ENCODE data around the gene DCTD.

DNA sequence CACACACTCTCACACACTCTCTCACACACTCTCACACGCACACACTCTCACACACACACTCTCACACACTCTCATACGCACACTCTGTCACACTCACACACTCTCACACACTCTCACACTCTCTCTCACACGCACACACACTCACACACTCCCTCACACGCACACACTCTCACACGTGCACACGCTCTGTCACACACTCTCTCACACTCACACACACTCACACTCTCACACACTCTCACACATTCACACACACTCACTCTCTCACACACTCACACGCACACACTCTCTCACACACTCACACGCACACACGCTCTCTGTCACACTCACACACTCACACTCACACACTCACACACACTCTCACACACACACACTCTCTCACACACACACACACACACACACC, 43.0 kb upstream of the DCTD start:
- TF ChIP-seq, protein P1, sequence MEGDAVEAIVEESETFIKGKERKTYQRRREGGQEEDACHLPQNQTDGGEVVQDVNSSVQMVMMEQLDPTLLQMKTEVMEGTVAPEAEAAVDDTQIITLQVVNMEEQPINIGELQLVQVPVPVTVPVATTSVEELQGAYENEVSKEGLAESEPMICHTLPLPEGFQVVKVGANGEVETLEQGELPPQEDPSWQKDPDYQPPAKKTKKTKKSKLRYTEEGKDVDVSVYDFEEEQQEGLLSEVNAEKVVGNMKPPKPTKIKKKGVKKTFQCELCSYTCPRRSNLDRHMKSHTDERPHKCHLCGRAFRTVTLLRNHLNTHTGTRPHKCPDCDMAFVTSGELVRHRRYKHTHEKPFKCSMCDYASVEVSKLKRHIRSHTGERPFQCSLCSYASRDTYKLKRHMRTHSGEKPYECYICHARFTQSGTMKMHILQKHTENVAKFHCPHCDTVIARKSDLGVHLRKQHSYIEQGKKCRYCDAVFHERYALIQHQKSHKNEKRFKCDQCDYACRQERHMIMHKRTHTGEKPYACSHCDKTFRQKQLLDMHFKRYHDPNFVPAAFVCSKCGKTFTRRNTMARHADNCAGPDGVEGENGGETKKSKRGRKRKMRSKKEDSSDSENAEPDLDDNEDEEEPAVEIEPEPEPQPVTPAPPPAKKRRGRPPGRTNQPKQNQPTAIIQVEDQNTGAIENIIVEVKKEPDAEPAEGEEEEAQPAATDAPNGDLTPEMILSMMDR (conservative IDR thresholded peaks at IDR 0.05; ENCODE audit: low read length): no peak
- TF ChIP-seq EZH2phosphoT487 (IDR thresholded peaks at IDR 0.05; ENCODE audit: borderline replicate concordance): no peak

All from Loucy (cell line).